ENCODE results near the gene SRPK2.

SRPK2 gene

GRCh38 chr7:105389889-105390288, 1.2 kb upstream of the SRPK2 start:
- H3K4me3 ChIP-seq (replicated peaks; ENCODE audit: low read depth, low read length): no peak overlapping the region
- DNase-seq (ENCODE audit: extremely low read depth, low read depth): no peak
- no peak for TF ChIP-seq CTCF (IDR thresholded peaks at IDR 0.05; ENCODE audit: low read depth, low read length, missing control alignments)

GRCh38 chr7:105389088-105389650, 448 bp upstream of the SRPK2 start:
- no peak for DNase-seq (ENCODE audit: extremely low read depth, low read depth)
- TF ChIP-seq CTCF (IDR thresholded peaks at IDR 0.05; ENCODE audit: low read depth, low read length, missing control alignments): no peak
- peak overlapping the region; percentile 45 for H3K4me3 ChIP-seq (replicated peaks; ENCODE audit: low read depth, low read length)

GRCh38 chr7:105387508-105388355, 989 bp downstream of the SRPK2 start:
- DNase-seq (ENCODE audit: extremely low read depth, low read depth): no peak
- peak overlapping the region; percentile 74 for H3K4me3 ChIP-seq (replicated peaks; ENCODE audit: low read depth, low read length)
- no peak for TF ChIP-seq CTCF (IDR thresholded peaks at IDR 0.05; ENCODE audit: low read depth, low read length, missing control alignments)

GRCh38 chr7:105377903-105378302, 10.8 kb downstream of the SRPK2 start:
- DNase-seq (ENCODE audit: extremely low read depth, low read depth): no peak
- no peak for TF ChIP-seq CTCF (IDR thresholded peaks at IDR 0.05; ENCODE audit: low read depth, low read length, missing control alignments)

GRCh38 chr7:105376908-105377533, 11.7 kb downstream of the SRPK2 start:
- H3K4me3 ChIP-seq (replicated peaks; ENCODE audit: low read depth, low read length): no peak overlapping the region
- no peak for TF ChIP-seq CTCF (IDR thresholded peaks at IDR 0.05; ENCODE audit: low read depth, low read length, missing control alignments)
- no peak for DNase-seq (ENCODE audit: extremely low read depth, low read depth)

More at GRCh38 chr7:105377903-105378302, 10.8 kb downstream of the SRPK2 start:
- H3K4me3 ChIP-seq (replicated peaks; ENCODE audit: low read depth, low read length): no peak overlapping the region

- no peak overlapping the region for H3K4me3 ChIP-seq (replicated peaks; ENCODE audit: low read depth, low read length)
- DNase-seq (ENCODE audit: extremely low read depth, low read depth): no peak
- no peak for TF ChIP-seq CTCF (IDR thresholded peaks at IDR 0.05; ENCODE audit: low read depth, low read length, missing control alignments)
Observed at GRCh38 chr7:105369944-105370343, 18.8 kb downstream of the SRPK2 start.

All from HFF-Myc (cell line).